Measurements from ENCODE around the gene DOCK9.
"Not testable (repeated sequence)": the region's sequence is repeated elsewhere in the genome, so short reads cannot be mapped to it uniquely, and the experiment has no call there.

The DOCK9 gene

GRCh38 chr13:98761986-98762616 is 215.8 kb downstream of the DOCK9 start:
- no peak for DNase-seq

GRCh38 chr13:98761126-98761985 is 216.5 kb downstream of the DOCK9 start:
- peak; percentile 73 for DNase-seq

GRCh38 chr13:98755729-98756128 is 222.1 kb downstream of the DOCK9 start:
- DNase-seq = no peak

- DNase-seq = no peak
Observed at GRCh38 chr13:98755116-98755515, 222.7 kb downstream of the DOCK9 start.

- not testable (repeated sequence) for DNase-seq
Observed at GRCh38 chr13:98754468-98754867, 223.4 kb downstream of the DOCK9 start.

- no peak for DNase-seq
Observed at GRCh38 chr13:98752467-98753290, 225.2 kb downstream of the DOCK9 start, which contains the start of gene SLC15A1. Gene SLC15A1 (minus strand): TSS chr13:98752672. CDS start chr13:98752598, 74 bp downstream.

GRCh38 chr13:98751861-98752466 is 225.9 kb downstream of the DOCK9 start:
- no peak for DNase-seq

- no peak for DNase-seq
Observed at GRCh38 chr13:98751367-98751782, 226.5 kb downstream of the DOCK9 start.

- DNase-seq = peak; percentile 72
Observed at GRCh38 chr13:98749501-98749900, 228.4 kb downstream of the DOCK9 start.

- DNase-seq = no peak
Observed at GRCh38 chr13:98746968-98747367, 230.9 kb downstream of the DOCK9 start.

Data from fibroblast of skin of abdomen (primary cell).